Measurements from ENCODE around the gene CFAP97.
"Not testable (repeated sequence)": the region's sequence is repeated elsewhere in the genome, so short reads cannot be mapped to it uniquely, and the experiment has no call there.

GRCh38 chr4:185119467-185119866 is 84.3 kb downstream of the CFAP97 start:
- TF ChIP-seq CTCF (IDR thresholded peaks at IDR 0.05; ENCODE audit: poor library complexity, severe bottlenecking); EZH2 (IDR thresholded peaks at IDR 0.05; ENCODE audit: borderline replicate concordance, insufficient read depth, low read length, poor library complexity, severe bottlenecking); POLR2AphosphoS5 (IDR thresholded peaks at IDR 0.05): not testable (repeated sequence)
